ENCODE measurements around the gene MCTP2.

- TF ChIP-seq, protein P1, sequence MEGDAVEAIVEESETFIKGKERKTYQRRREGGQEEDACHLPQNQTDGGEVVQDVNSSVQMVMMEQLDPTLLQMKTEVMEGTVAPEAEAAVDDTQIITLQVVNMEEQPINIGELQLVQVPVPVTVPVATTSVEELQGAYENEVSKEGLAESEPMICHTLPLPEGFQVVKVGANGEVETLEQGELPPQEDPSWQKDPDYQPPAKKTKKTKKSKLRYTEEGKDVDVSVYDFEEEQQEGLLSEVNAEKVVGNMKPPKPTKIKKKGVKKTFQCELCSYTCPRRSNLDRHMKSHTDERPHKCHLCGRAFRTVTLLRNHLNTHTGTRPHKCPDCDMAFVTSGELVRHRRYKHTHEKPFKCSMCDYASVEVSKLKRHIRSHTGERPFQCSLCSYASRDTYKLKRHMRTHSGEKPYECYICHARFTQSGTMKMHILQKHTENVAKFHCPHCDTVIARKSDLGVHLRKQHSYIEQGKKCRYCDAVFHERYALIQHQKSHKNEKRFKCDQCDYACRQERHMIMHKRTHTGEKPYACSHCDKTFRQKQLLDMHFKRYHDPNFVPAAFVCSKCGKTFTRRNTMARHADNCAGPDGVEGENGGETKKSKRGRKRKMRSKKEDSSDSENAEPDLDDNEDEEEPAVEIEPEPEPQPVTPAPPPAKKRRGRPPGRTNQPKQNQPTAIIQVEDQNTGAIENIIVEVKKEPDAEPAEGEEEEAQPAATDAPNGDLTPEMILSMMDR (IDR thresholded peaks at IDR 0.05; ENCODE audit: low read depth, low read length, poor library complexity, severe bottlenecking), result no peak
- no peak for TF ChIP-seq EZH2phosphoT487 (IDR thresholded peaks at IDR 0.05; ENCODE audit: borderline replicate concordance, low read length)
Measured at GRCh38 chr15:94199725-94200124, 31.6 kb upstream of the MCTP2 start.

Data from DOHH2 (cell line).